Neural cell (in vitro differentiated cells): ENCODE results near the gene TXNL4A.

Source experiments
- CTCF ChIP-seq: fragments of 450-650 bp; IDR thresholded peaks from 2 replicates; pipeline ENCODE4 v1.5.1; 2014; ENCODE audit warnings: antibody characterized with exemption, mild to moderate bottlenecking, moderate library complexity; ENCODE audit not compliant: poor library complexity, severe bottlenecking
- EP300 ChIP-seq: fragments of 450-650 bp; conservative IDR thresholded peaks from 2 replicates; pipeline ENCODE4 v1.6.1; 2014; ENCODE audit warnings: antibody characterized with exemption, mild to moderate bottlenecking, moderate library complexity; ENCODE audit not compliant: poor library complexity, severe bottlenecking
- EZH2 ChIP-seq: fragments of 200-600, 300-800 bp; shearing (Covaris generic), sonication (generic); IDR thresholded peaks from 2 replicates; pipeline ENCODE4 v1.6.1; 2014; ENCODE audit warnings: antibody characterized with exemption, low read length, borderline replicate concordance, mild to moderate bottlenecking; ENCODE audit not compliant: insufficient read depth, poor library complexity, severe bottlenecking
- POLR2AphosphoS5 ChIP-seq: IDR thresholded peaks from 2 replicates; pipeline ENCODE4 v1.6.1; 2012
- RAD21 ChIP-seq: fragments of 450-650 bp; conservative IDR thresholded peaks from 2 replicates; pipeline ENCODE4 v1.6.1; 2014; ENCODE audit warnings: antibody characterized with exemption, mild to moderate bottlenecking, moderate library complexity
- SMC3 ChIP-seq: fragments of 450-650 bp; conservative IDR thresholded peaks from 2 replicates; pipeline ENCODE4 v1.6.1; 2014; ENCODE audit warnings: antibody characterized with exemption, mild to moderate bottlenecking, moderate library complexity; ENCODE audit not compliant: poor library complexity
- TAF1 ChIP-seq: IDR thresholded peaks from 2 replicates; pipeline ENCODE4 v1.6.1; 2012; ENCODE audit warnings: low read depth
- TF ChIP-seq, protein P1 (sequence below): IDR thresholded peaks from 2 replicates; pipeline ENCODE4 v1.6.1; 2012; ENCODE audit warnings: borderline replicate concordance

- TF ChIP-seq CTCF (no peak), EP300 (no peak), POLR2AphosphoS5 (no peak), RAD21 (no peak), EZH2 (no peak), TAF1 (no peak), SMC3 (no peak)
- TF ChIP-seq, protein P1, sequence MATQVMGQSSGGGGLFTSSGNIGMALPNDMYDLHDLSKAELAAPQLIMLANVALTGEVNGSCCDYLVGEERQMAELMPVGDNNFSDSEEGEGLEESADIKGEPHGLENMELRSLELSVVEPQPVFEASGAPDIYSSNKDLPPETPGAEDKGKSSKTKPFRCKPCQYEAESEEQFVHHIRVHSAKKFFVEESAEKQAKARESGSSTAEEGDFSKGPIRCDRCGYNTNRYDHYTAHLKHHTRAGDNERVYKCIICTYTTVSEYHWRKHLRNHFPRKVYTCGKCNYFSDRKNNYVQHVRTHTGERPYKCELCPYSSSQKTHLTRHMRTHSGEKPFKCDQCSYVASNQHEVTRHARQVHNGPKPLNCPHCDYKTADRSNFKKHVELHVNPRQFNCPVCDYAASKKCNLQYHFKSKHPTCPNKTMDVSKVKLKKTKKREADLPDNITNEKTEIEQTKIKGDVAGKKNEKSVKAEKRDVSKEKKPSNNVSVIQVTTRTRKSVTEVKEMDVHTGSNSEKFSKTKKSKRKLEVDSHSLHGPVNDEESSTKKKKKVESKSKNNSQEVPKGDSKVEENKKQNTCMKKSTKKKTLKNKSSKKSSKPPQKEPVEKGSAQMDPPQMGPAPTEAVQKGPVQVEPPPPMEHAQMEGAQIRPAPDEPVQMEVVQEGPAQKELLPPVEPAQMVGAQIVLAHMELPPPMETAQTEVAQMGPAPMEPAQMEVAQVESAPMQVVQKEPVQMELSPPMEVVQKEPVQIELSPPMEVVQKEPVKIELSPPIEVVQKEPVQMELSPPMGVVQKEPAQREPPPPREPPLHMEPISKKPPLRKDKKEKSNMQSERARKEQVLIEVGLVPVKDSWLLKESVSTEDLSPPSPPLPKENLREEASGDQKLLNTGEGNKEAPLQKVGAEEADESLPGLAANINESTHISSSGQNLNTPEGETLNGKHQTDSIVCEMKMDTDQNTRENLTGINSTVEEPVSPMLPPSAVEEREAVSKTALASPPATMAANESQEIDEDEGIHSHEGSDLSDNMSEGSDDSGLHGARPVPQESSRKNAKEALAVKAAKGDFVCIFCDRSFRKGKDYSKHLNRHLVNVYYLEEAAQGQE: no peak
Measured at GRCh38 chr18:79962835-79963657, 25.3 kb downstream of the TXNL4A start.
